Neural progenitor cell (in vitro differentiated cells): ENCODE results near the gene RBKS. TPM values are rescaled to one million over a fixed set of nuclear protein-coding genes. Genes with fewer than 3 reads are reported as not detected.

Source experiments
- DNase-seq: peaks from one replicate; pipeline ENCODE4 v3.0.0-alpha.2; 2016; ENCODE audit warnings: low spot score
- H2AFZ ChIP-seq: fragments of 200-600 bp; sonication (generic); replicated peaks from 2 replicates; pipeline ENCODE4 v1.6.1; 2016; ENCODE audit warnings: antibody characterized with exemption
- H3F3A ChIP-seq: fragments of 200-600 bp; sonication (generic); 2 replicates; pipeline ENCODE4 v1.6.1; 2016; ENCODE audit warnings: antibody characterized with exemption, low read depth
- H3K27ac ChIP-seq: fragments of 200-600 bp; sonication (generic); 2 replicates; pipeline ENCODE4 v1.5.1; 2016; ENCODE audit warnings: mild to moderate bottlenecking
- H3K27me3 ChIP-seq: fragments of 200-600 bp; sonication (generic); 2 replicates; pipeline ENCODE4 v1.6.1; 2016; ENCODE audit warnings: mild to moderate bottlenecking, moderate library complexity
- H3K36me3 ChIP-seq: fragments of 200-600 bp; sonication (generic); 2 replicates; pipeline ENCODE4 v1.5.1; 2016
- H3K4me1 ChIP-seq: fragments of 200-600 bp; sonication (generic); 2 replicates; pipeline ENCODE4 v1.6.1; 2016; ENCODE audit warnings: mixed run types
- H3K4me2 ChIP-seq: fragments of 200-600 bp; sonication (generic); 2 replicates; pipeline ENCODE4 v1.6.1; 2016
- H3K4me3 ChIP-seq: fragments of 200-600 bp; sonication (generic); 2 replicates; pipeline ENCODE4 v1.5.1; 2016
- H3K79me2 ChIP-seq: fragments of 200-600 bp; sonication (generic); 2 replicates; pipeline ENCODE4 v1.6.1; 2016; ENCODE audit warnings: low read depth
- H3K9ac ChIP-seq: fragments of 200-600 bp; sonication (generic); 2 replicates; pipeline ENCODE4 v1.6.1; 2016
- H3K9me3 ChIP-seq: fragments of 200-600 bp; sonication (generic); 2 replicates; pipeline ENCODE4 v1.5.1; 2016; ENCODE audit warnings: low read depth
- H4K20me1 ChIP-seq: fragments of 200-600 bp; sonication (generic); 2 replicates; pipeline ENCODE4 v1.6.1; 2016; ENCODE audit warnings: low read depth
- H3K27ac Mint-ChIP-seq: 3 replicates; pipeline ENCODE4 v1.8.0; 2021; ENCODE audit warnings: mixed read lengths
- H3K27me3 Mint-ChIP-seq: 2 replicates; pipeline ENCODE4 v1.8.0; 2022; ENCODE audit warnings: low read depth, mild to moderate bottlenecking, inconsistent platforms, moderate library complexity, mixed read lengths; ENCODE audit not compliant: insufficient read depth
- H3K36me3 Mint-ChIP-seq: 3 replicates; pipeline ENCODE4 v1.8.0; 2021; ENCODE audit warnings: mixed read lengths
- H3K4me1 Mint-ChIP-seq: 3 replicates; pipeline ENCODE4 v1.8.0; 2021; ENCODE audit warnings: mixed read lengths
- H3K4me3 Mint-ChIP-seq: 3 replicates; pipeline ENCODE4 v1.8.0; 2021; ENCODE audit warnings: mild to moderate bottlenecking, moderate library complexity, mixed read lengths
- H3K9me3 Mint-ChIP-seq: 3 replicates; pipeline ENCODE4 v1.8.0; 2020; ENCODE audit warnings: mixed read lengths
- EZH2 ChIP-seq: fragments of 200-600 bp; sonication (generic); IDR thresholded peaks from 2 replicates; pipeline ENCODE4 v1.6.1; 2017; ENCODE audit warnings: antibody characterized with exemption, mild to moderate bottlenecking, moderate library complexity
- EZH2phosphoT487 ChIP-seq: fragments of 200-600 bp; sonication (generic); IDR thresholded peaks from 2 replicates; pipeline ENCODE4 v1.6.1; 2017; ENCODE audit warnings: antibody characterized with exemption
- total RNA-seq: library from RNA; depleted of rRNA; stranded (reverse); fragments of >200 nt; gene quantifications from 2 replicates; pipeline ENCODE4 v1.2.3, GENCODE V29; 2015; ENCODE audit warnings: low replicate concordance
- TF ChIP-seq, protein P1 (sequence below): fragments of 200-600 bp; sonication (generic); IDR thresholded peaks from 2 replicates; pipeline ENCODE4 v1.5.1; 2017; ENCODE audit warnings: antibody characterized with exemption, mild to moderate bottlenecking

The RBKS gene
- total RNA-seq, 1 donor from 2014 or later = 8.5 TPM

DNA sequence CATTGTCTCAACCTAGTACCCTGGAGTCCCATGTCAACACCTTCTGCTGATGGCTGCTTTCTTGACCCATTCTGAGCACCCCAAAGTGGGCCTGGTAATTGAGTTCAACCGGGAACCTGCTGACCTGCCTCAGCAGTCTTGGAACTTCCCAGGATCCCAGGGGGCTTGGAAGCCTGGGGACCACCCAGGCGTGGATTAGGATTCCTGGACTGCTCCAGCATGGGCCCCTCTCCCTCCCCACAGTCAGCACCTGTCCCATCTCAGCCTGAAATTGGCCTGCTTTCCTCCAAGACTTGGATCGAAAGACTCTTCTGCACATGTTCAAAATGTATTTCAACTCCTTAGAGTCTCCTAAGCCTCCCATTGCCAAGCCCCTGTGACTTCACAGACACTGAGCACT lies 134.1 kb downstream of the RBKS start:
- Histone ChIP-seq H3K9ac (no peak overlapping the region), H2AFZ (no peak overlapping the region), H3K36me3 (no peaks in the 10 kb centered on the region), H3F3A (peaks cover 21% of the 10 kb centered on the region), H4K20me1 (no peaks in the 10 kb centered on the region), H3K79me2 (no peaks in the 10 kb centered on the region), H3K4me3 (no peak overlapping the region), H3K4me1 (peaks cover 11% of the 10 kb centered on the region), H3K4me2 (no peak overlapping the region), H3K27ac (no peak overlapping the region), H3K9me3 (no peaks in the 10 kb centered on the region), H3K27me3 (no peaks in the 10 kb centered on the region)
- Mint-ChIP-seq H3K4me3 (no peak overlapping the region), H3K36me3 (no peaks in the 10 kb centered on the region), H3K9me3 (peaks cover 2% of the 10 kb centered on the region), H3K4me1 (peaks cover 21% of the 10 kb centered on the region), H3K27ac (no peak overlapping the region), H3K27me3 (peaks cover 7% of the 10 kb centered on the region)
- DNase-seq = no peak
- TF ChIP-seq EZH2 = no peak
- no peak for TF ChIP-seq EZH2phosphoT487
- TF ChIP-seq, protein P1, sequence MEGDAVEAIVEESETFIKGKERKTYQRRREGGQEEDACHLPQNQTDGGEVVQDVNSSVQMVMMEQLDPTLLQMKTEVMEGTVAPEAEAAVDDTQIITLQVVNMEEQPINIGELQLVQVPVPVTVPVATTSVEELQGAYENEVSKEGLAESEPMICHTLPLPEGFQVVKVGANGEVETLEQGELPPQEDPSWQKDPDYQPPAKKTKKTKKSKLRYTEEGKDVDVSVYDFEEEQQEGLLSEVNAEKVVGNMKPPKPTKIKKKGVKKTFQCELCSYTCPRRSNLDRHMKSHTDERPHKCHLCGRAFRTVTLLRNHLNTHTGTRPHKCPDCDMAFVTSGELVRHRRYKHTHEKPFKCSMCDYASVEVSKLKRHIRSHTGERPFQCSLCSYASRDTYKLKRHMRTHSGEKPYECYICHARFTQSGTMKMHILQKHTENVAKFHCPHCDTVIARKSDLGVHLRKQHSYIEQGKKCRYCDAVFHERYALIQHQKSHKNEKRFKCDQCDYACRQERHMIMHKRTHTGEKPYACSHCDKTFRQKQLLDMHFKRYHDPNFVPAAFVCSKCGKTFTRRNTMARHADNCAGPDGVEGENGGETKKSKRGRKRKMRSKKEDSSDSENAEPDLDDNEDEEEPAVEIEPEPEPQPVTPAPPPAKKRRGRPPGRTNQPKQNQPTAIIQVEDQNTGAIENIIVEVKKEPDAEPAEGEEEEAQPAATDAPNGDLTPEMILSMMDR = no peak

DNA sequence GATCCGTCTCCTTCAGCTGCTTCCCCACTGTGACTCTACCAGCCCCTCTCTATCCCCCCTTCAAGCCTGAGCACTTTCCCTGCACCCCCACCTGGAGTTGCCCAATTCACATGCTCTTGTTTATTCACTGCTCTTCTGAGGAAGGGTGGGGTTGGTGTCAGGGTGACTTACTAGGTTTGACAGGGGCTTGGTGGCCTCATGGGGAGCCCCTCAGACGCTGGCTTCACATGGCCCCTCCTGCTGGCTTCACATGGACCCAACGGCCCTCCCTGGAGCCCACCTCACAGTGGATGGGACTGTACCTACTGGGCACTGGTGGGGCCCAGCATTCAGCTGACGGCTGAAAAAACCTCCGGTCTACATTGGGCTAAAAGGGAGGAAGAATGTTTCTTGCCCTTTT lies 135.4 kb downstream of the RBKS start:
- Mint-ChIP-seq H3K9me3 (peaks cover 2% of the 10 kb centered on the region), H3K27ac (no peak overlapping the region), H3K4me3 (no peak overlapping the region), H3K27me3 (peaks cover 7% of the 10 kb centered on the region), H3K4me1 (peaks cover 21% of the 10 kb centered on the region), H3K36me3 (no peaks in the 10 kb centered on the region)
- TF ChIP-seq EZH2phosphoT487 = no peak
- TF ChIP-seq, protein P1 = no peak
- no peak for TF ChIP-seq EZH2
- Histone ChIP-seq H3K4me1 (peaks cover 11% of the 10 kb centered on the region), H3K9me3 (no peaks in the 10 kb centered on the region), H3K27ac (no peak overlapping the region), H4K20me1 (no peaks in the 10 kb centered on the region), H3K9ac (no peak overlapping the region), H3K36me3 (no peaks in the 10 kb centered on the region), H3K79me2 (no peaks in the 10 kb centered on the region), H3K27me3 (no peaks in the 10 kb centered on the region), H3K4me2 (no peak overlapping the region), H3K4me3 (no peak overlapping the region), H3F3A (peaks cover 21% of the 10 kb centered on the region), H2AFZ (no peak overlapping the region)
- DNase-seq = no peak

DNA sequence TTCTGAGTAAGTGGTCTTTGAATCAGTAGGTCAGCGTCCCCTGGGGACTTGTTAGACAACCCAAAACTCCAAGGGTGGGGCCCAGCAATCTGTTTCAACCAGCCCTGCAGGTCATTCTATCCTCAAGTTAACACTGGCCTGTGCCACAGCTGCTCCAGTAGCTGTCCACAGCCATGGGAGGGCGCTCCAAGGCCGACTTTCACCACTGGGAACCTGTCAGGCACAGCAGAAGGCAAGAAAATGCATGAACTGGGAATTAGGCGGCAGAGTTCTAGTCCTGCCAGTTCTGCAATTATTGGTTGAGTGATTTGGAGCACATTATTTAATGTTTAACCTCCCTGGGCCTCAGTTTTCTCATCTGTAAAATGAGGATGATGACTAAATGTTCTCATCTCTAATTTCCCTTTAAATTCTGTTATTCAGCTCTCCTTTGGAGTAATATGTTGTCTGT lies 136.0 kb downstream of the RBKS start:
- Histone ChIP-seq H2AFZ (no peak overlapping the region), H3K27me3 (no peaks in the 10 kb centered on the region), H4K20me1 (no peaks in the 10 kb centered on the region), H3K9ac (no peak overlapping the region), H3K4me2 (no peak overlapping the region), H3K9me3 (no peaks in the 10 kb centered on the region), H3F3A (peaks cover 21% of the 10 kb centered on the region), H3K27ac (no peak overlapping the region), H3K4me1 (peaks cover 11% of the 10 kb centered on the region), H3K79me2 (no peaks in the 10 kb centered on the region), H3K36me3 (no peaks in the 10 kb centered on the region), H3K4me3 (no peak overlapping the region)
- Mint-ChIP-seq H3K27ac (no peak overlapping the region), H3K9me3 (peaks cover 9% of the 10 kb centered on the region), H3K4me1 (peaks cover 21% of the 10 kb centered on the region), H3K36me3 (no peaks in the 10 kb centered on the region), H3K27me3 (peaks cover 7% of the 10 kb centered on the region), H3K4me3 (no peak overlapping the region)
- TF ChIP-seq, protein P1 = peak; percentile 96
- TF ChIP-seq EZH2 = no peak
- no peak for TF ChIP-seq EZH2phosphoT487
- DNase-seq = peak; percentile 85
